SK-N-SH (cell line): ENCODE results near the gene ZNF398. TPM values are rescaled to one million over a fixed set of nuclear protein-coding genes. Genes with fewer than 3 reads are reported as not detected.

Experiments used
- CTCF ChIA-PET: fragments of 300-600, 350-600 bp; formaldehyde crosslinking; extraction: SDS; loops from one replicate; lab custom pipeline; 2021; lab: Yijun Ruan, JAX
- POLR2A ChIA-PET: fragments of 350-600 bp; sonication (Branson Sonifier 250); formaldehyde crosslinking; extraction: SDS; loops from one replicate; lab custom pipeline; 2020; ENCODE audit warnings: antibody characterized with exemption, inconsistent platforms; lab: Yijun Ruan, JAX
- DNase-seq: peaks from one replicate; pipeline ENCODE4 v3.0.0; 2012
- H2AFZ ChIP-seq: fragments of 200-600 bp; sonication (generic); 2 replicates; pipeline ENCODE4 v1.8.1; 2016; ENCODE audit warnings: antibody characterized with exemption, mild to moderate bottlenecking, low read depth
- H3F3A ChIP-seq: fragments of 200-600 bp; sonication (generic); replicated peaks from 2 replicates; pipeline ENCODE3; 2016; ENCODE audit warnings: antibody characterized with exemption, mild to moderate bottlenecking; ENCODE audit not compliant: insufficient read depth
- H3K27ac ChIP-seq, 2 experiments: fragments of 200-500 bp in 1 of 2; fragments of 200-600 bp in 1 of 2; sonication (Bioruptor generic) in 1 of 2; sonication (generic), shearing (Covaris generic) in 1 of 2; 2 replicates each; pipeline versions ENCODE4 v1.5.1 to v1.6.1; 2014 to 2016; ENCODE audit warnings: low read depth in 2 of 2, inconsistent platforms in 1 of 2, low read length in 1 of 2, mild to moderate bottlenecking in 1 of 2, mixed read lengths in 1 of 2
- H3K27me3 ChIP-seq: fragments of 200-600 bp; sonication (generic), shearing (Covaris generic); 2 replicates; pipeline ENCODE4 v1.6.1; 2016; ENCODE audit warnings: mixed run types; ENCODE audit not compliant: insufficient read depth
- H3K36me3 ChIP-seq, 2 experiments: fragments of 200-500 bp in 1 of 2; fragments of 200-600 bp in 1 of 2; sonication (Bioruptor generic) in 1 of 2; sonication (generic) in 1 of 2; replicated peaks in 1 of 2; 2 replicates each; pipeline versions ENCODE3 to v1.5.1; 2014 to 2016; ENCODE audit warnings: low read length in 1 of 2, mild to moderate bottlenecking in 1 of 2; ENCODE audit not compliant: insufficient read depth in 2 of 2, control insufficient read depth in 1 of 2
- H3K4me1 ChIP-seq, 2 experiments: fragments of 200-500 bp in 1 of 2; fragments of 200-600 bp in 1 of 2; sonication (Bioruptor generic) in 1 of 2; sonication (generic), shearing (Covaris generic) in 1 of 2; 2 replicates each; pipeline versions ENCODE4 v1.5.1 to v1.6.1; 2014 to 2016; ENCODE audit warnings: low read depth in 1 of 2, low read length in 1 of 2, mixed run types in 1 of 2; ENCODE audit not compliant: insufficient read depth in 2 of 2, control insufficient read depth in 1 of 2
- H3K4me2 ChIP-seq: fragments of 200-600 bp; sonication (generic), shearing (Covaris generic); 2 replicates; pipeline ENCODE4 v1.6.1; 2017; ENCODE audit warnings: mixed run types
- H3K4me3 ChIP-seq, 2 experiments: fragments of 200-500 bp in 1 of 2; fragments of 200-600 bp in 1 of 2; sonication (Bioruptor generic) in 1 of 2; sonication (generic), shearing (Covaris generic) in 1 of 2; 2 replicates each; pipeline versions ENCODE4 v1.5.1 to v1.8.1; 2014 to 2016; ENCODE audit warnings: low read depth in 2 of 2, inconsistent platforms in 1 of 2, low read length in 1 of 2, mild to moderate bottlenecking in 1 of 2, mixed read lengths in 1 of 2, moderate library complexity in 1 of 2
- H3K79me2 ChIP-seq: fragments of 200-600 bp; sonication (generic); 2 replicates; pipeline ENCODE4 v1.8.1; 2017; ENCODE audit warnings: mild to moderate bottlenecking; ENCODE audit not compliant: insufficient read depth
- H3K9ac ChIP-seq: fragments of 200-600 bp; sonication (generic); 2 replicates; pipeline ENCODE4 v1.6.1; 2017; ENCODE audit warnings: mixed run types
- H3K9me2 ChIP-seq: fragments of 200-600 bp; sonication (generic); 2 replicates; pipeline ENCODE4 v1.6.1; 2017; ENCODE audit warnings: mixed run types
- H3K9me3 ChIP-seq: fragments of 200-600 bp; sonication (generic); 2 replicates; pipeline ENCODE4 v1.6.1; 2017; ENCODE audit warnings: mixed run types, mild to moderate bottlenecking, moderate library complexity
- H4K20me1 ChIP-seq: fragments of 200-600 bp; sonication (generic); 2 replicates; pipeline ENCODE4 v1.6.1; 2017; ENCODE audit warnings: mild to moderate bottlenecking, mixed run types; ENCODE audit not compliant: insufficient read depth
- EP300 ChIP-seq, 2 experiments: IDR thresholded peaks; 2 replicates each; pipeline versions ENCODE4 v1.4.0 to v1.6.1; 2012; ENCODE audit warnings: borderline replicate concordance in 1 of 2, low read depth in 1 of 2, low read length in 1 of 2
- GABPA ChIP-seq: IDR thresholded peaks from 2 replicates; pipeline ENCODE4 v1.4.0; 2012; ENCODE audit warnings: low read depth, mild to moderate bottlenecking
- PBX3 ChIP-seq: IDR thresholded peaks from 2 replicates; pipeline ENCODE4; 2012
- RAD21 ChIP-seq: IDR thresholded peaks from 2 replicates; pipeline ENCODE4 v1.6.1; 2012; ENCODE audit warnings: mild to moderate bottlenecking, low read length
- RCOR1 ChIP-seq: fragments of 150-350 bp; IDR thresholded peaks from 2 replicates; pipeline ENCODE4 v1.6.1; 2017; ENCODE audit warnings: antibody characterized with exemption, low read length
- SIN3A ChIP-seq: IDR thresholded peaks from 2 replicates; pipeline ENCODE4 v1.6.1; 2012; ENCODE audit warnings: low read depth, mild to moderate bottlenecking, low read length, moderate library complexity, borderline replicate concordance
- SMC3 ChIP-seq: IDR thresholded peaks from 2 replicates; pipeline ENCODE4 v1.6.1; 2012; ENCODE audit warnings: low read depth, low read length, improper control_type of control experiment
- TCF12 ChIP-seq: IDR thresholded peaks from 2 replicates; pipeline ENCODE4 v1.4.0; 2012
- USF1 ChIP-seq: IDR thresholded peaks from 2 replicates; pipeline ENCODE4 v1.4.0; 2012; ENCODE audit warnings: low read depth, borderline replicate concordance
- WGBS: methylation state at CpG from one replicate; pipeline ENCODE4 v1.1.6; 2017; ENCODE audit warnings: low lambda C conversion rate; 5-methylcytosine and 5-hydroxymethylcytosine counted together
- polyA plus RNA-seq, 3 experiments: library from polyadenylated mRNA; depleted of rRNA; stranded (reverse); fragments of >200 nt; gene quantifications; 2 replicates each; pipeline ENCODE4 v1.2.3, GENCODE V29; 2012
- TF ChIP-seq, protein P1 (sequence below): fragments of 150-350 bp; IDR thresholded peaks from 2 replicates; pipeline ENCODE4 v1.6.1; 2016; ENCODE audit warnings: mild to moderate bottlenecking, low read depth, low read length

Gene ZNF398
- polyA plus RNA-seq, 1 of the 3 experiments (the other 2 are of a cell fraction), result 4.5 TPM

DNA sequence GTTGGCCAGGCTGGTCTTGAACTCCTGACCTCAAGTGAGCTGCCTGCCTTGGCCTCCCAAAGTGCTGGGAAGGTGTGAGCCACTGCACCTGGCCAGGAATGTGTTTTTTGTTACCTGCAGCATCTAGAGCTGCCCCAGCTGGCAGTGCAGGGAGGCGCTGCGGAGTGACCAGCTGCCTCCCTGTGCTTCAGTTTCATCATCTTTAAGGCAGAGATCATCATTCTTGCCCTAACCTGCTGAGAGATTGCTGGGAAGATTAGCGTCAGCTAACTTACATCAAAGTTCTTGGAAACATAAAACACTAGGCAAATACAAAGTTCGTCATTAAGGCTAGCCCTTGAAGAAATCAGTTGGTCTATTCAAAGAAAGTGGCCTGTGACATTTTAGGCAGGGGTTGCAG, 50.4 kb downstream of the ZNF398 start:
- CTCF ChIA-PET, result interaction anchor here (1.6 to 6.7 kb wide), 2 partner anchors 49 to 71 kb away, joined by 4 to 83 read pairs; partner anchors contain the start of gene ZNF398
- WGBS, result 75% methylated on average over 4 of the region's 4 CpGs
- H3K79me2 ChIP-seq, result peaks cover 75% of the 10 kb centered on the region

GRCh38 chr7:149198161-149198816, 51.0 kb downstream of the ZNF398 start:
- ChIA-PET POLR2A (interaction anchor here (0.6 kb wide), 2 partner anchors 10 to 16 kb away, joined by 3 to 6 read pairs; no protein-coding TSS in a partner anchor), CTCF (interaction anchor here (6.7 kb wide), 1 partner anchor 49 kb away, joined by 83 read pairs; the partner anchor contains the start of gene ZNF398)
- H2AFZ ChIP-seq, result no peak overlapping the region
- DNase-seq, result no peak
- no peak overlapping the region for H3K9ac ChIP-seq
- H3K79me2 ChIP-seq, result peaks cover 81% of the 10 kb centered on the region
- no peaks in the 10 kb centered on the region for H3K9me3 ChIP-seq
- peaks cover 21% of the 10 kb centered on the region for H4K20me1 ChIP-seq
- peaks cover 37 to 50% of the 10 kb centered on the region in 2 experiments for H3K36me3 ChIP-seq
- no peak overlapping the region for H3K4me2 ChIP-seq
- no peaks in the 10 kb centered on the region for H3K9me2 ChIP-seq
- no peaks in the 10 kb centered on the region for H3K27me3 ChIP-seq
- H3F3A ChIP-seq, result peaks cover 16% of the 10 kb centered on the region
- no peak overlapping the region for H3K27ac ChIP-seq
- WGBS, result 93% methylated on average over 22 of the region's 22 CpGs
- H3K4me3 ChIP-seq, result no peak overlapping the region
- H3K4me1 ChIP-seq, result peaks cover 13 to 15% of the 10 kb centered on the region in 2 experiments; a peak in 2 of 4 replicates
- no peak for TF ChIP-seq TCF12
- TF ChIP-seq EP300 (IDR thresholded peaks at IDR 0.05; ENCODE audit: borderline replicate concordance in 1 of 2, low read depth in 1 of 2, low read length in 1 of 2), result no peak
- TF ChIP-seq SMC3, result no peak
- TF ChIP-seq, all 33 proteins: peak for 0

More for the DNA sequence above, 50.4 kb downstream of the ZNF398 start:
- peaks cover 30 to 44% of the 10 kb centered on the region in 2 experiments for H3K36me3 ChIP-seq
- peaks cover 13 to 15% of the 10 kb centered on the region in 2 experiments; a peak in 2 of 4 replicates for H3K4me1 ChIP-seq
- H3K9me3 ChIP-seq, result no peaks in the 10 kb centered on the region
- no peaks in the 10 kb centered on the region for H3K27me3 ChIP-seq
- H2AFZ ChIP-seq, result no peak overlapping the region
- H3K9ac ChIP-seq, result no peak overlapping the region
- H4K20me1 ChIP-seq, result peaks cover 17% of the 10 kb centered on the region
- 0 out of 4 replicates have a peak overlapping the region, but pooled peaks of 1 of the 2 experiments have one; percentile 8 for H3K4me3 ChIP-seq
- H3K4me2 ChIP-seq, result peak overlapping the region; percentile 22; the same call in 1 of the 2 replicates
- DNase-seq, result no peak
- TF ChIP-seq SIN3A (no peak), GABPA (no peak), USF1 (no peak), PBX3 (no peak), EP300 (IDR thresholded peaks at IDR 0.05; ENCODE audit: borderline replicate concordance in 1 of 2, low read depth in 1 of 2, low read length in 1 of 2) (no peak), RCOR1 (no peak), SMC3 (no peak), RAD21 (no peak)
- TF ChIP-seq, protein P1, sequence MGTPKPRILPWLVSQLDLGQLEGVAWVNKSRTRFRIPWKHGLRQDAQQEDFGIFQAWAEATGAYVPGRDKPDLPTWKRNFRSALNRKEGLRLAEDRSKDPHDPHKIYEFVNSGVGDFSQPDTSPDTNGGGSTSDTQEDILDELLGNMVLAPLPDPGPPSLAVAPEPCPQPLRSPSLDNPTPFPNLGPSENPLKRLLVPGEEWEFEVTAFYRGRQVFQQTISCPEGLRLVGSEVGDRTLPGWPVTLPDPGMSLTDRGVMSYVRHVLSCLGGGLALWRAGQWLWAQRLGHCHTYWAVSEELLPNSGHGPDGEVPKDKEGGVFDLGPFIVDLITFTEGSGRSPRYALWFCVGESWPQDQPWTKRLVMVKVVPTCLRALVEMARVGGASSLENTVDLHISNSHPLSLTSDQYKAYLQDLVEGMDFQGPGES, result no peak
- POLR2A ChIA-PET, result no interaction called here
- no peak overlapping the region for H3K27ac ChIP-seq
- H3F3A ChIP-seq, result peaks cover 11% of the 10 kb centered on the region
- no peaks in the 10 kb centered on the region for H3K9me2 ChIP-seq
